AG04450 (cell line): ENCODE results near the gene HIPK2. TPM values are rescaled to one million over a fixed set of nuclear protein-coding genes. Genes with fewer than 3 reads are reported as not detected.
"Not testable (repeated sequence)": the region's sequence is repeated elsewhere in the genome, so short reads cannot be mapped to it uniquely, and the experiment has no call there.

Source experiments
- CTCF ChIA-PET: fragments of 300-600, 350-600 bp; formaldehyde crosslinking; extraction: SDS; loops from one replicate; lab custom pipeline; 2022; ENCODE audit warnings: antibody characterized with exemption, inconsistent platforms; lab: Charles Lee
- POLR2A ChIA-PET: fragments of 350-600 bp; formaldehyde crosslinking; extraction: SDS; loops from one replicate; lab custom pipeline; 2021; ENCODE audit warnings: antibody characterized with exemption, inconsistent platforms; lab: Yijun Ruan, JAX
- DNase-seq: peaks from one replicate; pipeline ENCODE4 v3.0.0-alpha.2; 2011; ENCODE audit warnings: low read depth, low spot score
- H3K27ac ChIP-seq: one replicate; pipeline ENCODE4 v1.5.1; 2012; ENCODE audit warnings: low read depth, low read length, control low read depth
- H3K27me3 ChIP-seq: one replicate; pipeline ENCODE4 v1.6.0; 2012; ENCODE audit warnings: low read length; ENCODE audit not compliant: control insufficient read depth, insufficient read depth
- H3K4me3 ChIP-seq: 2 replicates; pipeline ENCODE4 v1.5.1; 2011; ENCODE audit warnings: mild to moderate bottlenecking, low read depth, low read length, control low read depth
- H3K9me3 ChIP-seq: 2 replicates; pipeline ENCODE4 v1.5.1; 2012; ENCODE audit warnings: low read length; ENCODE audit not compliant: control insufficient read depth, insufficient read depth
- CTCF ChIP-seq: IDR thresholded peaks from 2 replicates; pipeline ENCODE4 v1.5.1; 2011; ENCODE audit warnings: low read depth, low read length, control low read depth, inconsistent platforms
- polyA plus RNA-seq: library from polyadenylated mRNA; depleted of rRNA; stranded (reverse); fragments of >200 nt; gene quantifications from 2 replicates; pipeline ENCODE4 v1.2.3, GENCODE V29; 2011

The HIPK2 gene
- polyA plus RNA-seq, 1 experiment, result 61.4 TPM

GRCh38 chr7:139674341-139674740 lies 103.5 kb downstream of the HIPK2 start:
- CTCF ChIA-PET, result interaction anchor here (1.4 kb wide), 1 partner anchor 29 kb away, joined by 3 read pairs; no protein-coding TSS in a partner anchor
- H3K27ac ChIP-seq, result no peak overlapping the region

GRCh38 chr7:139673762-139674161 lies 104.0 kb downstream of the HIPK2 start:
- Histone ChIP-seq H3K27ac (no peak overlapping the region), H3K4me3 (no peak overlapping the region), H3K27me3 (no peaks in the 10 kb centered on the region), H3K9me3 (no peaks in the 10 kb centered on the region)
- no peak for DNase-seq
- CTCF ChIA-PET, result interaction anchor here (1.4 kb wide), 1 partner anchor 28 kb away, joined by 3 read pairs; no protein-coding TSS in a partner anchor
- no peak for TF ChIP-seq CTCF
- POLR2A ChIA-PET, result no interaction called here

More at GRCh38 chr7:139674341-139674740, 103.5 kb downstream of the HIPK2 start:
- H3K9me3 ChIP-seq, result no peaks in the 10 kb centered on the region
- H3K4me3 ChIP-seq, result no peak overlapping the region
- H3K27me3 ChIP-seq, result no peaks in the 10 kb centered on the region
- POLR2A ChIA-PET, result no interaction called here
- TF ChIP-seq CTCF, result no peak
- no peak for DNase-seq

GRCh38 chr7:139673230-139673629 lies 104.6 kb downstream of the HIPK2 start:
- DNase-seq, result no peak
- no peak overlapping the region for H3K4me3 ChIP-seq
- TF ChIP-seq CTCF, result no peak
- H3K27me3 ChIP-seq, result no peaks in the 10 kb centered on the region
- H3K27ac ChIP-seq, result peak overlapping the region; percentile 34
- POLR2A ChIA-PET, result interaction anchor here (0.7 kb wide), 1 partner anchor 33 kb away, joined by 5 read pairs; no protein-coding TSS in a partner anchor
- CTCF ChIA-PET, result interaction anchor here (1.1 to 1.4 kb wide), 2 partner anchors 28 to 329 kb away, joined by 3 read pairs; no protein-coding TSS in a partner anchor
- no peaks in the 10 kb centered on the region for H3K9me3 ChIP-seq

GRCh38 chr7:139671967-139672366 lies 105.8 kb downstream of the HIPK2 start:
- no peak for TF ChIP-seq CTCF
- H3K27me3 ChIP-seq, result no peaks in the 10 kb centered on the region
- H3K27ac ChIP-seq, result no peak overlapping the region
- ChIA-PET CTCF (interaction anchor here (1.1 kb wide), 1 partner anchor 331 kb away, joined by 3 read pairs; no protein-coding TSS in a partner anchor), POLR2A (no interaction called here)
- DNase-seq, result no peak
- H3K9me3 ChIP-seq, result no peaks in the 10 kb centered on the region
- no peak overlapping the region for H3K4me3 ChIP-seq

GRCh38 chr7:139670662-139671061 lies 107.1 kb downstream of the HIPK2 start:
- DNase-seq, H3K9me3 ChIP-seq, H3K27ac ChIP-seq, H3K27me3 ChIP-seq, H3K4me3 ChIP-seq, POLR2A ChIA-PET: not testable (repeated sequence)
- CTCF ChIA-PET, result interaction anchor here (0.6 to 1.1 kb wide), 2 partner anchors 53 to 317 kb away, joined by 3 to 4 read pairs; no protein-coding TSS in a partner anchor
